Upper lobe of left lung (tissue), 4 donors: ENCODE data around the gene OSBPL7.

ENCODE experiments used
- CTCF ChIP-seq, 6 experiments: fragments of 450-650 bp in 4 of 6; fragments of 200-600 bp in 2 of 6; sonication (generic) in 2 of 6; IDR thresholded peaks; one replicate each; pipeline ENCODE4 v1.5.1; 2016 to 2019; ENCODE audit warnings: antibody characterized with exemption in 6 of 6
- POLR2A ChIP-seq, 4 donors: fragments of 450-650 bp; IDR thresholded peaks; one replicate each; pipeline ENCODE4 v1.5.1; 2016 to 2017; ENCODE audit warnings: antibody characterized with exemption in 4 of 4, mild to moderate bottlenecking in 2 of 4

- TF ChIP-seq CTCF (IDR thresholded peaks at IDR 0.05) (no peak), POLR2A (IDR thresholded peaks at IDR 0.05) (no peak)
Measured at GRCh38 chr17:47801906-47802305, 19.7 kb downstream of the OSBPL7 start.
